Loucy (cell line): ENCODE measurements around the gene NHSL2.

Experiments
- CTCF ChIP-seq: fragments of 200-600 bp; sonication (generic); conservative IDR thresholded peaks from 2 replicates; pipeline ENCODE4 v1.5.1; 2014; ENCODE audit warnings: mild to moderate bottlenecking, antibody characterized with exemption, low read length
- EZH2phosphoT487 ChIP-seq: fragments of 200-600 bp; IDR thresholded peaks from 2 replicates; pipeline ENCODE4 v1.6.1; 2018; ENCODE audit warnings: antibody characterized with exemption, mild to moderate bottlenecking, moderate library complexity, borderline replicate concordance

DNA sequence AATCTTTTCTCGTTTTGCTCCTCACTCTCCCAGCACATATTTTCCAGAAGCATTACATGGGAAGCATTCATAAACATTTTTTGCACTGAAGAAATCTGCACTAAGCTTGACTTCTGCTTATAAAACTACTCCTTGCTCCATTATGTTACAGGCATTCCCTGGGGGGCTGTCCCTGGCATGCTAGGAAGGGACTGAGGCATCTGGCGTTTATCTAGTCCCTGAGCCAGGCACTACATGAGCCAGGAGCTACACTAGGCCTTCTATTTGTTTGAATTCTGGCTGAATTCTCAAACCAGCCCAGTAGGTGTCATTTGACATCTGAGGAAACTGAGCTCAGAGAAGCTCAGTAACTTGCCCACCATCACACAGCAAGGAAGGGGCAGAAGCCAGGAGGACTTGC is 43.3 kb downstream of the NHSL2 start:
- no peak for TF ChIP-seq EZH2phosphoT487
- no peak for TF ChIP-seq CTCF
